Superior temporal gyrus (tissue), 1 donor: ENCODE results near the gene DHX8.
A peak's percentile ranks its signal among the peaks of the same experiment; 100 is the strongest.

Source experiments
- DNase-seq: peaks from one replicate; pipeline ENCODE4 v3.0.0-alpha.2; 2016; ENCODE audit errors: extremely low spot score

DHX8 gene

GRCh38 chr17:43547189-43547550, 63.4 kb downstream of the DHX8 start:
- DNase-seq: no peak

- no peak for DNase-seq
Measured at GRCh38 chr17:43547659-43548256, 64.0 kb downstream of the DHX8 start.

- no peak for DNase-seq
Measured at GRCh38 chr17:43548689-43549379, 65.1 kb downstream of the DHX8 start.

GRCh38 chr17:43549496-43549895, 65.7 kb downstream of the DHX8 start:
- DNase-seq: no peak

GRCh38 chr17:43550754-43551153, 67.0 kb downstream of the DHX8 start:
- DNase-seq: no peak

GRCh38 chr17:43552229-43552837, 68.6 kb downstream of the DHX8 start:
- no peak for DNase-seq

- DNase-seq: no peak
Measured at GRCh38 chr17:43553573-43553972, 69.8 kb downstream of the DHX8 start.

GRCh38 chr17:43554857-43555256, 71.1 kb downstream of the DHX8 start:
- no peak for DNase-seq

- no peak for DNase-seq
Measured at GRCh38 chr17:43556292-43556691, 72.5 kb downstream of the DHX8 start.

GRCh38 chr17:43558805-43559160, 75.0 kb downstream of the DHX8 start:
- DNase-seq: no peak

- no peak for DNase-seq
Measured at GRCh38 chr17:43559161-43559816, 75.5 kb downstream of the DHX8 start.

GRCh38 chr17:43560461-43561427, 77.0 kb downstream of the DHX8 start:
- no peak for DNase-seq

GRCh38 chr17:43562679-43563599, 79.2 kb downstream of the DHX8 start:
- no peak for DNase-seq

GRCh38 chr17:43563600-43564594, 80.1 kb downstream of the DHX8 start:
- DNase-seq: no peak

- DNase-seq: no peak
Measured at GRCh38 chr17:43568506-43569082, 84.8 kb downstream of the DHX8 start.

- peak; percentile 38 for DNase-seq
Measured at GRCh38 chr17:43570518-43570928, 86.7 kb downstream of the DHX8 start.

GRCh38 chr17:43572368-43572980, 88.7 kb downstream of the DHX8 start:
- no peak for DNase-seq

- DNase-seq: no peak
Measured at GRCh38 chr17:43573579-43574321, 90.0 kb downstream of the DHX8 start.
